Measurements from ENCODE around the gene TNFSF15. TPM values are rescaled to one million over a fixed set of nuclear protein-coding genes. Genes with fewer than 3 reads are reported as not detected.

TNFSF15 gene
- total and polyA plus RNA-seq, 8 donors: 0.31 to 12.3 (median 2.4) TPM

DNA sequence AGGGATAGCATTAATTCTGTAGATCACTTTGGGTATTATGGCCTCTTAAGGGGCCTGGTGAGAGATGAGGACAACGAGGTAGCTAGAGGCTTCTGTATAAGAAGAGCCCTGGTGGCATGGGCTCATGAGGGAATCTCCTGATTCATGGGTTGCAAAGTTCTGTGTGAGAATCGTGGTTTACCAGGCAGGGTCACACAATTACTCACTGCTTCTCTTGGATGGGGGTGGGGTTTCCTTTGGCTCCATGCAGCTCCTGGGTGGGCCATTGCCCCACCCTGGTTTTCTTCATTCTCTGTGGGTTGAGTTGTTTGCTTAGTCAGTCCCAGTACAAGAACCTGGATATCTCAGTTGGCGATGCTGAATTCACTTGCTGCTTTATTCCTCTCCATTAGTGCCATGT, 30.9 kb upstream of the TNFSF15 start:
- intact Hi-C loops (cut with DNase I; ENCODE audit: low total_unique reads): no loop called here
- no peak for DNase-seq
- WGBS, 5 donors: 78 to 91% (median 79%) methylated on average over 3 of the region's 3 CpGs
- Histone ChIP-seq H3K36me3 (no peaks in the 10 kb centered on the region), H3K9me3 (peaks cover 0 to 4% (median 0%) of the 10 kb centered on the region in 4 donors), H3K4me3 (no peak overlapping the region), H3K27me3 (no peaks in the 10 kb centered on the region), H3K4me1 (no peaks in the 10 kb centered on the region), H3K27ac (no peak overlapping the region)
- TF ChIP-seq POLR2A (IDR thresholded peaks at IDR 0.05) (no peak), EP300 (IDR thresholded peaks at IDR 0.05) (no peak), POLR2AphosphoS5 (IDR thresholded peaks at IDR 0.05) (no peak)

DNA sequence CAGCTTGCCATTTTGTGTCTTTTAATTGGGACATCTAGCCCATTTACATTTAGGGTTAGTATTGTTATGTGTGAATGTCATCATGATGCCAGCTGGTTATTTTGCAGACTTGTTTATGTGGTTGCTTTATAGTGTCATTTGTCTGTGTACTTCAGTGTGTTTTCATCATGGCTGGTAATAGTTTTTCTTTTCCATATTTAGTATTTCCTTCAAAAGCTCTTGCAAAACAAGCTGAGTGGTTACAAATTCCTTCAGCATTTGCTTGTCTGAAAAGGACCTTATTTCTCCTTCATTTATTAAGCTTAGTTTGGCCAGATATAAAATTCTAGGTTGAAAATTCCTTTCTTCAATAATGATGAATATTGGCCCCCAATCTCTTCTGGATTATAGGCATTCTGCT, 28.5 kb upstream of the TNFSF15 start:
- intact Hi-C loops (cut with DNase I; ENCODE audit: low total_unique reads): no loop called here

DNA sequence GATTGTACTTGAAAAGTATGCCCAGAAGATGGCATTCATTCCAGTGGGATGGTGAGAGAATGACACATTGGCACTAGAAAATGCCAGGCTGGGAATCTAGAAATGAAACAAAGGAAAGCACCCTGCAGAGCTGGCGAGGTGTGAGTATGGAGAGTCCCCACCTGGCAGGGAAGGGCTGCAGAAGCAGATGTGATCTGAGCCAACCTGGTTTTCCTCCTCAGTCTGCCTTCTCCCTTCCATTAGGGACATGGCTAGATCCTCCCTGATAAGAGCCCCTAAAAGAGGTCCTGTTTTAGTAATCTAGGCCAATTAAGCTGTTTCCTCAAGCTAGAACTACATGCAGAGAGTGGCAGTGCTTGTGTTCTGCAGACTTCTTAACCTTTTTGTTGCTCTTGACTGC, 24.7 kb upstream of the TNFSF15 start:
- Histone ChIP-seq H3K9me3 (no peaks in the 10 kb centered on the region), H3K4me1 (no peaks in the 10 kb centered on the region), H3K27me3 (no peaks in the 10 kb centered on the region), H3K4me3 (no peak overlapping the region), H3K27ac (no peak overlapping the region), H3K36me3 (no peaks in the 10 kb centered on the region)
- no peak for DNase-seq
- TF ChIP-seq POLR2AphosphoS5 (IDR thresholded peaks at IDR 0.05) (no peak), POLR2A (IDR thresholded peaks at IDR 0.05) (no peak), EP300 (IDR thresholded peaks at IDR 0.05) (no peak)
- TF ChIP-seq, protein P1, sequence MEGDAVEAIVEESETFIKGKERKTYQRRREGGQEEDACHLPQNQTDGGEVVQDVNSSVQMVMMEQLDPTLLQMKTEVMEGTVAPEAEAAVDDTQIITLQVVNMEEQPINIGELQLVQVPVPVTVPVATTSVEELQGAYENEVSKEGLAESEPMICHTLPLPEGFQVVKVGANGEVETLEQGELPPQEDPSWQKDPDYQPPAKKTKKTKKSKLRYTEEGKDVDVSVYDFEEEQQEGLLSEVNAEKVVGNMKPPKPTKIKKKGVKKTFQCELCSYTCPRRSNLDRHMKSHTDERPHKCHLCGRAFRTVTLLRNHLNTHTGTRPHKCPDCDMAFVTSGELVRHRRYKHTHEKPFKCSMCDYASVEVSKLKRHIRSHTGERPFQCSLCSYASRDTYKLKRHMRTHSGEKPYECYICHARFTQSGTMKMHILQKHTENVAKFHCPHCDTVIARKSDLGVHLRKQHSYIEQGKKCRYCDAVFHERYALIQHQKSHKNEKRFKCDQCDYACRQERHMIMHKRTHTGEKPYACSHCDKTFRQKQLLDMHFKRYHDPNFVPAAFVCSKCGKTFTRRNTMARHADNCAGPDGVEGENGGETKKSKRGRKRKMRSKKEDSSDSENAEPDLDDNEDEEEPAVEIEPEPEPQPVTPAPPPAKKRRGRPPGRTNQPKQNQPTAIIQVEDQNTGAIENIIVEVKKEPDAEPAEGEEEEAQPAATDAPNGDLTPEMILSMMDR (IDR thresholded peaks at IDR 0.05): no peak
- 61 to 79% (median 66%) methylated on average over 1 of the region's 1 CpG for WGBS, 5 donors
- intact Hi-C loops (cut with DNase I; ENCODE audit: low total_unique reads): no loop called here

More for the DNA sequence above, 28.5 kb upstream of the TNFSF15 start:
- Histone ChIP-seq H3K9me3 (peaks cover 0 to 4% (median 0%) of the 10 kb centered on the region in 4 donors), H3K27ac (no peak overlapping the region), H3K4me1 (no peaks in the 10 kb centered on the region), H3K4me3 (no peak overlapping the region), H3K27me3 (no peaks in the 10 kb centered on the region), H3K36me3 (no peaks in the 10 kb centered on the region)
- DNase-seq: no peak
- TF ChIP-seq, protein P1 (IDR thresholded peaks at IDR 0.05): no peak
- TF ChIP-seq POLR2AphosphoS5 (IDR thresholded peaks at IDR 0.05) (no peak), EP300 (IDR thresholded peaks at IDR 0.05) (no peak), POLR2A (IDR thresholded peaks at IDR 0.05) (no peak)

DNA sequence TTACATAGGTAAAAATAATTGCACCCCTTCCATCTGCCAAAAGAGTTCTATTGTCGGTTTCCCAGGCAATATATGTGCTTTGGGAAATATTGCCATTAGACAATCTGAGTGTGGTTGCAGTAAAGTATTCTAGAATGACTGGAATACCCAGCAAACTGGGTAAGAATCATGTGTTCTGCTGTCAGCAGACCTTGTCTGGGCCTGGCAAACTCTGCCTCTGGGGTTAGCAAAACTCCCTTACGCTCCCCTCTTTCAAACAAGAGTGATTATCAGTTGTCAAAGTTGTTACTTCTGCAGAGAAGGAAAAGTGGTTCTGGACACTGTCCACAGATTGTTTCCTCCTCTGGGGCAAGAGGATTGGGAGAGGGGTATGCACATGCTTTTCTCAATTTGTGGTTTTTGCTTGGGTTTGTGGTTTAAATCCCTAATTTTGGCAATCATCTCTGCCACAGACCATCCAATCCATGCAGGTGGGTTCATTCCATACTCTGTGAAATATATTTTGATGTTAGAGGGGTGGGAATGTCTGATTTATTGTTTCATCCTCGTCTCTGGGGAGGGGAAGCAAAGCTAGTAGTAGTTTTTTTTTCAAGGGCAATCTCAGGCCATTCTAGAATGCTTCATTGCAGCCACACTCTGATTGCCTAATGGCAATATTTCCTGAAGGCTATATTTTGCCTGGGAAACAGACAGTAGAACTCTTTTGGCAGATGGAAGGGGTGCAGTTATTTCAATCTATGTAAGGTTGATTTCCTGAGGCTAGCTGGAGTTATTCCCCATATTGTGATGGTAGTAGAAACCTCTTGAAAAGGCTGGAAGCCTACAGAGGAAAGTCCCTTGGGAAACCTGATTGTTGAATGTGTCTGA, 24.0 kb upstream of the TNFSF15 start:
- Histone ChIP-seq H3K27ac (no peak overlapping the region), H3K27me3 (no peaks in the 10 kb centered on the region), H3K4me3 (no peak overlapping the region), H3K9me3 (no peaks in the 10 kb centered on the region), H3K4me1 (no peaks in the 10 kb centered on the region), H3K36me3 (no peaks in the 10 kb centered on the region)
- DNase-seq: no peak
- no peak for TF ChIP-seq EP300 (IDR thresholded peaks at IDR 0.05)
- TF ChIP-seq POLR2A (IDR thresholded peaks at IDR 0.05): no peak
- TF ChIP-seq POLR2AphosphoS5 (IDR thresholded peaks at IDR 0.05): no peak
- TF ChIP-seq, protein P1 (IDR thresholded peaks at IDR 0.05): no peak
- whole genome bisulfite sequencing, 5 donors: 80 to 91% (median 81%) methylated on average over 3 of the region's 3 CpGs
- intact Hi-C loops (cut with DNase I; ENCODE audit: low total_unique reads): no loop called here

DNA sequence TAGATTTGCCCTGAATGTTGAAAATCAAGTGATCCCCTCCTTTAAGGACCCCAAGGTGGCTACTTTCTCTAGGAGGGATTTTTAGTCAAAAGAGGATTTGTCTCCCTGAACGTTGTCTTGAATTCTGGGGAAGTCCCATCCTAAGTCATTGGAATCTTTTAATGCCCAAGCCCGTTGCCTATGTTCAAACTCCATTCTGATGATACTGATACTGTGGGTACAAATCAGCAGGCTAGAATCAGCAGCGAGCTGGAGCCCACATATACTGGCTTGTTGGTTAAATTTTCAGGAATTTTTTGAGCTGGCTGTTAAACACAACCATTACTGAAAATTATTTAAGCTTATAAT, 22.4 kb upstream of the TNFSF15 start:
- TF ChIP-seq POLR2AphosphoS5 (IDR thresholded peaks at IDR 0.05) (no peak), POLR2A (IDR thresholded peaks at IDR 0.05) (no peak), EP300 (IDR thresholded peaks at IDR 0.05) (no peak)
- TF ChIP-seq, protein P1 (IDR thresholded peaks at IDR 0.05): no peak
- no peaks in the 10 kb centered on the region for H3K36me3 ChIP-seq
- H3K4me3 ChIP-seq: no peak overlapping the region
- intact Hi-C loops (cut with DNase I; ENCODE audit: low total_unique reads): no loop called here
- H3K27ac ChIP-seq: no peak overlapping the region
- no peak for DNase-seq
- no peaks in the 10 kb centered on the region for H3K27me3 ChIP-seq
- no peaks in the 10 kb centered on the region for H3K4me1 ChIP-seq
- WGBS, 5 donors: 71 to 93% (median 89%) methylated on average over 3 of the region's 3 CpGs
- H3K9me3 ChIP-seq: no peaks in the 10 kb centered on the region
